ENCODE measurements around the gene RPLP1. TPM values are rescaled to one million over a fixed set of nuclear protein-coding genes. Genes with fewer than 3 reads are reported as not detected.

RPLP1 gene
- total and polyA plus RNA-seq, 12 donors: 1,068 to 2,100 (median 1,266) TPM

DNA sequence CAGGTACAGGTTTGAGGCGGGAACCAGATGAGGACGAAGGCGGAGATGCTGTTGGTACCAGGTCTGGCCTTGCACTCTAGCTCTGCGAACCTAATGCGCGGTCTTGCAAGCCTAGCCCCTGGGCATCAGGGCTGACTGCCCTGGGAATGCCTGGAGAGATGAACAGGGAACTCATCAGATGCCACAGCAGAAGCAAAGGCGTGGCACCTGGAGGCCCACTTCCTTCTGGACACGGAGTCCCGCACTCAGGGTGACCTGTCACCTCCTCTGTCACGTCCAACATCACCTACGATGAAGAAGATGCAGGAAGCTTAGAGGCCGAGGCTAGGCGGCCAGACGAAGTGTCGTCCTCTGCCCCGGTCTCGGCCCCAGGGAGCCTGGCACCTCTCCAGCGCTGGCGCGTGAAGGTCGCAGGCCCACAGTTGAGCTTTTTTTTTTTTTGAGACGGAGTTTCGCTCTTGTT, 9.4 kb downstream of the RPLP1 start:
- Histone ChIP-seq H3K4me1 (peaks cover 0 to 54% (median 24%) of the 10 kb centered on the region in 9 donors), H3K9me3 (no peaks in the 10 kb centered on the region), H3K36me3 (peaks cover 0 to 15% (median under 1%) of the 10 kb centered on the region in 9 donors), H3K4me3 (peak overlapping the region; percentile 8 to 68 (median 56)), H3K27me3 (no peaks in the 10 kb centered on the region), H3K27ac (peak overlapping the region in 9 of 10 donors; percentile 84 to 98 (median 91))
- 64 to 69% methylated on average over 22 to 23 of the region's 23 CpGs for WGBS, 2 donors
- DNase-seq (peak; percentile 33 to 62), ATAC-seq (peak; percentile 2 to 49 (median 10))
- intact Hi-C loops (cut with DNase I): loop anchor here in 1 of 10 donors (1.0 kb wide), 1 partner anchor 10 kb away; the partner anchor contains the start of gene RPLP1
- TF ChIP-seq, protein P1, sequence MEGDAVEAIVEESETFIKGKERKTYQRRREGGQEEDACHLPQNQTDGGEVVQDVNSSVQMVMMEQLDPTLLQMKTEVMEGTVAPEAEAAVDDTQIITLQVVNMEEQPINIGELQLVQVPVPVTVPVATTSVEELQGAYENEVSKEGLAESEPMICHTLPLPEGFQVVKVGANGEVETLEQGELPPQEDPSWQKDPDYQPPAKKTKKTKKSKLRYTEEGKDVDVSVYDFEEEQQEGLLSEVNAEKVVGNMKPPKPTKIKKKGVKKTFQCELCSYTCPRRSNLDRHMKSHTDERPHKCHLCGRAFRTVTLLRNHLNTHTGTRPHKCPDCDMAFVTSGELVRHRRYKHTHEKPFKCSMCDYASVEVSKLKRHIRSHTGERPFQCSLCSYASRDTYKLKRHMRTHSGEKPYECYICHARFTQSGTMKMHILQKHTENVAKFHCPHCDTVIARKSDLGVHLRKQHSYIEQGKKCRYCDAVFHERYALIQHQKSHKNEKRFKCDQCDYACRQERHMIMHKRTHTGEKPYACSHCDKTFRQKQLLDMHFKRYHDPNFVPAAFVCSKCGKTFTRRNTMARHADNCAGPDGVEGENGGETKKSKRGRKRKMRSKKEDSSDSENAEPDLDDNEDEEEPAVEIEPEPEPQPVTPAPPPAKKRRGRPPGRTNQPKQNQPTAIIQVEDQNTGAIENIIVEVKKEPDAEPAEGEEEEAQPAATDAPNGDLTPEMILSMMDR (IDR thresholded peaks at IDR 0.05): no peak

DNA sequence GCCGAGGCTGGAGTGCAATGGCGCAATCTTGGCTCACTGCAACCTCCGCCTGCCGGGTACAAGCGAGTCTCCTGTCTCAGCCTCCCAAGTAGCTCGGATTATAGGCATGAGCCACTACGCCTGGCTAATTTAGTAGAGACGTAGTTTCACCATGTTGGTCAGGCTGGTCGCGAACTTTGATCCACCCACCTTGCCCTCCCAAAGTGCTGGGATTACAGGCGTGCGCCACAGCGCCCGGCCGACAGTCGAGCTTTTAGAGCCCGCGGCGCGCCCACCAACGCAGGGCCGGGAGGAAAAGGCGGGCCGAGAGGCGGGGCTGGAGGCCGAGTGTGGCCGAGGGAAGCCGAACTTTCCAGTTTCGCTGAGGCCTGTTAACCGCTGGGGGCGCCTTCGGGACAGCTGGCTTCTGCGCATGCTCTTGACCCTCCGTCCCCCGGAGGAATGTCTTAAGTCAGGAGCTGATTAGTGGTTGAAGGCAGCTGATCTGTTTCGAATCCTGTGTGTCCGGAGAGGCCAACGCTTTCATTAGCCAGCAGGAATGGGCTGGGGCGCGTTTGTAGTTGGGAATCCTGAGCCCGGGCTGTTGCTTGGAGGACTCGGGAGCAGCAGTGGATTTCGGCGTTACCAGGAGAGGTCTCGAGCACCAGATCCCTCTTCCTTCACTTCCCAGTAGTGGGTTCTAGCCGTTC, 10.0 kb downstream of the RPLP1 start:
- intact Hi-C loops (cut with DNase I): loop anchor here in 1 of 10 donors (1.0 kb wide), 1 partner anchor 10 kb away; the partner anchor contains the start of gene RPLP1
- TF ChIP-seq, protein P1 (IDR thresholded peaks at IDR 0.05): peak; percentile 75 to 96 (median 90)
- Histone ChIP-seq H3K9me3 (no peaks in the 10 kb centered on the region), H3K27ac (peak overlapping the region; percentile 76 to 98 (median 90)), H3K36me3 (peaks cover 0 to 10% (median 0%) of the 10 kb centered on the region in 9 donors), H3K27me3 (no peaks in the 10 kb centered on the region), H3K4me3 (peak overlapping the region; percentile 21 to 68 (median 56)), H3K4me1 (peaks cover 0 to 50% (median 27%) of the 10 kb centered on the region in 9 donors)
- WGBS, 2 donors: 6% methylated on average over 46 of the region's 46 CpGs
- DNase-seq: peak; percentile 95 to 97
- peak; percentile 93 to 98 (median 96) for ATAC-seq

DNA sequence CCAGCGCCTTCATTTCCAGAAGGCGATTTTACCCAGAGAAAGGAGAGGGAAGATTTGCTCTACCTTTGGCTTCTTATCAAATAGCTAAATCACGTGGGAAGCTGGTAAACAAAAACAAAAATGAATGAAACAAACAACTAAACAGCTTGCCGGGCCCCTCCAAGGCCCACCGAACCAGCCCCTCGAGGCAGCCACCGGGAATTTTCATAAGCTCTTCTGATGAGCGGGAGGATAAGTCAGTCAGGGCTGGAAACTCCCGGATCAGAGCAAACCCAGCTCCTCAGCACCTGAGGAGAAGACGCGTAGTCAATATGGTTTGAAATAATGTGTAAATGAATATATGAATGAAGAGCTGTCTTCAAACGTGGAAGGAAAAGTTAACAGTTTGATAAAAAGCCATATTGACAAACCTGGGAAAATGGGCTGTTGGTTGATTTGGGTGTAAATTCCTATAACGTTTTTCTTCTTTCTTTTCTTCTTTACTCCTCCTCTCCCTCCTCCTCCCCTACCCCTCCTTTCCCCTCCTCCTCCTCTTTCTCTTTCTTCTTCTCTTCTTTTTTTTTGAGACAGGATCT, 10.7 kb downstream of the RPLP1 start:
- DNase-seq (no peak), ATAC-seq (no peak)
- H3K9me3 ChIP-seq: no peaks in the 10 kb centered on the region
- H3K27me3 ChIP-seq: no peaks in the 10 kb centered on the region
- intact Hi-C loops (cut with DNase I): no loop called here
- peaks cover 0 to 45% (median 29%) of the 10 kb centered on the region in 9 donors for H3K4me1 ChIP-seq
- H3K27ac ChIP-seq: peak overlapping the region; percentile 76 to 98 (median 90)
- H3K4me3 ChIP-seq: peak overlapping the region; percentile 21 to 68 (median 56)
- TF ChIP-seq, protein P1 (IDR thresholded peaks at IDR 0.05): no peak
- 13 to 19% methylated on average over 13 of the region's 13 CpGs for WGBS, 2 donors
- peaks cover 0 to 6% (median 0%) of the 10 kb centered on the region in 9 donors for H3K36me3 ChIP-seq

DNA sequence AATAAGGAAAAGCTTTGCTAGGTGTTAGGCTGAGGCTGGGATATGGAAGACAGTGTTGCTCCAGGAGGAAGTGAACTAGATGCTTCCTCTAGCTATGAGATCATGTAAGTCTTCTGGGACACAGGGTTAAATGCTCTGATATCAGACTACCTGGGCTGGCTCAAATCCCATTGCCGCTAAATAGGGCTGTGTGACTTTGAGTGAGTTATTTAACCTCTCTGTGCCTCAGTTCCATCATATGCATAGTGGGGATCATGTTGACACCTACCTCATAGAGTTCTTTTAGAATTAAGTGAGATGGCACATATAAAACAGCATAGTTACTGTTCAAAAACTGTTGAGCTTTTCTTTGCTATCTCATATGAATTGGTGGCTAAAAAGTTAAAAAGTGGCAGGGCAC, 12.6 kb downstream of the RPLP1 start:
- Histone ChIP-seq H3K4me3 (no peak overlapping the region), H3K36me3 (no peaks in the 10 kb centered on the region), H3K27me3 (no peaks in the 10 kb centered on the region), H3K4me1 (peaks cover 0 to 38% (median 22%) of the 10 kb centered on the region in 9 donors), H3K27ac (no peak overlapping the region), H3K9me3 (no peaks in the 10 kb centered on the region)
- DNase-seq (no peak), ATAC-seq (no peak)
- TF ChIP-seq, protein P1 (IDR thresholded peaks at IDR 0.05): no peak
- intact Hi-C loops (cut with DNase I): no loop called here
- 96 to 100% methylated on average over 1 of the region's 1 CpG for WGBS, 2 donors

Measured in heart right ventricle (tissue), 16 donors.